GM18858 (cell line): ENCODE results near the gene NT5DC2.

Source experiments
- ATAC-seq: cut with Tn5 transposase; IDR thresholded peaks from one replicate; pipeline ENCODE4 v1.9.1; 2021; ENCODE audit not compliant: unreplicated experiment

Gene NT5DC2

GRCh38 chr3:52512727-52513126 lies 20.9 kb downstream of the NT5DC2 start:
- no peak for ATAC-seq

- ATAC-seq: no peak
Observed at GRCh38 chr3:52512105-52512504, 21.6 kb downstream of the NT5DC2 start.

GRCh38 chr3:52511509-52511908 lies 22.1 kb downstream of the NT5DC2 start:
- no peak for ATAC-seq

GRCh38 chr3:52509753-52510328 lies 23.8 kb downstream of the NT5DC2 start:
- ATAC-seq: no peak

GRCh38 chr3:52507359-52507758 lies 26.3 kb downstream of the NT5DC2 start:
- ATAC-seq: no peak

- no peak for ATAC-seq
Observed at GRCh38 chr3:52506266-52506966, 27.2 kb downstream of the NT5DC2 start.

GRCh38 chr3:52504977-52505376 lies 28.7 kb downstream of the NT5DC2 start:
- ATAC-seq: no peak

GRCh38 chr3:52503788-52504424 lies 29.8 kb downstream of the NT5DC2 start:
- no peak for ATAC-seq

- ATAC-seq: no peak
Observed at GRCh38 chr3:52502808-52503350, 30.8 kb downstream of the NT5DC2 start.

- ATAC-seq: no peak
Observed at GRCh38 chr3:52502001-52502400, 31.7 kb downstream of the NT5DC2 start.

GRCh38 chr3:52501046-52501445 lies 32.6 kb downstream of the NT5DC2 start:
- ATAC-seq: no peak

- ATAC-seq: no peak
Observed at GRCh38 chr3:52498137-52499054, 35.3 kb downstream of the NT5DC2 start.

- ATAC-seq: no peak
Observed at GRCh38 chr3:52495777-52496602, 37.7 kb downstream of the NT5DC2 start.

- no peak for ATAC-seq
Observed at GRCh38 chr3:52494886-52495495, 38.7 kb downstream of the NT5DC2 start, which contains the start of gene STAB1. STAB1 (plus strand) TSS chr3:52495338; CDS start chr3:52495414, 76 bp downstream.

GRCh38 chr3:52494445-52494844 lies 39.2 kb downstream of the NT5DC2 start:
- ATAC-seq: no peak

- ATAC-seq: no peak
Observed at GRCh38 chr3:52493232-52494017, 40.2 kb downstream of the NT5DC2 start.

GRCh38 chr3:52492059-52492458 lies 41.6 kb downstream of the NT5DC2 start:
- ATAC-seq: no peak

GRCh38 chr3:52490939-52491526 lies 42.6 kb downstream of the NT5DC2 start:
- ATAC-seq: no peak
